Measurements from ENCODE around the gene PRRG4.

The PRRG4 gene

GRCh38 chr11:32895471-32895870 is 65.7 kb downstream of the PRRG4 start:
- H3K4me1 ChIP-seq (ENCODE audit: control insufficient read depth, insufficient read depth, low read length) = peaks cover 11% of the 10 kb centered on the region
- no peaks in the 10 kb centered on the region for H3K36me3 ChIP-seq (ENCODE audit: control insufficient read depth, insufficient read depth, low read length, severe bottlenecking)
- H3K27me3 ChIP-seq (replicated peaks; ENCODE audit: control insufficient read depth, insufficient read depth, low read length) = no peaks in the 10 kb centered on the region
- H3K9me3 ChIP-seq (ENCODE audit: control insufficient read depth, low read length) = no peaks in the 10 kb centered on the region
- no peak overlapping the region for H3K9ac ChIP-seq (ENCODE audit: low read length)
- no peak overlapping the region for H3K4me3 ChIP-seq (ENCODE audit: low read length)
- DNase-seq (ENCODE audit: low read depth) = no peak

- no peak overlapping the region for H3K4me3 ChIP-seq (ENCODE audit: low read length)
Observed at GRCh38 chr11:32897103-32897502, 67.4 kb downstream of the PRRG4 start.

GRCh38 chr11:32899438-32899837 is 69.7 kb downstream of the PRRG4 start:
- Histone ChIP-seq H3K9ac (ENCODE audit: low read length) (no peak overlapping the region), H3K4me3 (ENCODE audit: low read length) (no peak overlapping the region), H3K27me3 (replicated peaks; ENCODE audit: control insufficient read depth, insufficient read depth, low read length) (no peaks in the 10 kb centered on the region), H3K9me3 (ENCODE audit: control insufficient read depth, low read length) (no peaks in the 10 kb centered on the region), H3K4me1 (ENCODE audit: control insufficient read depth, insufficient read depth, low read length) (peaks cover 8% of the 10 kb centered on the region), H3K36me3 (ENCODE audit: control insufficient read depth, insufficient read depth, low read length, severe bottlenecking) (no peaks in the 10 kb centered on the region)
- no peak for DNase-seq (ENCODE audit: low read depth)

More at GRCh38 chr11:32897103-32897502, 67.4 kb downstream of the PRRG4 start:
- H3K4me1 ChIP-seq (ENCODE audit: control insufficient read depth, insufficient read depth, low read length) = peaks cover 11% of the 10 kb centered on the region
- H3K9ac ChIP-seq (ENCODE audit: low read length) = no peak overlapping the region
- no peak for DNase-seq (ENCODE audit: low read depth)
- H3K27me3 ChIP-seq (replicated peaks; ENCODE audit: control insufficient read depth, insufficient read depth, low read length) = no peaks in the 10 kb centered on the region
- no peaks in the 10 kb centered on the region for H3K36me3 ChIP-seq (ENCODE audit: control insufficient read depth, insufficient read depth, low read length, severe bottlenecking)
- H3K9me3 ChIP-seq (ENCODE audit: control insufficient read depth, low read length) = no peaks in the 10 kb centered on the region

DNA sequence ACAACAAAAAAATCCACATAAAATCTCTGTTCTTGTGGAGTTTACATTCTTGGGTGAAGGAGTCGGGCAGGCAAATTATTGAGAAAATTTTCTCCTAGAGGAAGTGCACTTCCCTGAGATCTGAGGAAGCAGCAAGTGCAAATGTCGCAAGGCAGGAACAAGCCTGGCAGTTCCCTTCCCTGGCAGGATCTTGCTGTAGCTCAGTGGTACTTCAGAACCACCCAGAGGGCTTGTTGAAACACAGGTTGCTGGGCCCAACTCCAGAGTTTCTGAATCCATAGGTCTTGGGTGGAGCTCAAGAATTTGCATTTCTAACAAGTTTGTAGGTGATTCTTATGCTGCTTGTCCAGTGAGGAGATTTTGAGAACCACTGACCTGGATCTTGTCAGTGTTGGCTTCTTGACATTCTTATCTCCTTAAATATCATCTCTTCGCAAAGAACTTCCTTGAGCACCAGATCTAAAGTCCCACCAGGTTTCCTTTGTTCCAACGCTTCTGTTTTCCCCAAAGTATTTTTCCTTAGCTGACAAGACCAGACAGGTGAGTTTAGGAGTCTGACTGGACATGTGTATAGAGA is 72.5 kb downstream of the PRRG4 start:
- no peak overlapping the region for H3K9ac ChIP-seq (ENCODE audit: low read length)
- DNase-seq (ENCODE audit: low read depth) = no peak
- H3K36me3 ChIP-seq (ENCODE audit: control insufficient read depth, insufficient read depth, low read length, severe bottlenecking) = no peaks in the 10 kb centered on the region
- H3K27me3 ChIP-seq (replicated peaks; ENCODE audit: control insufficient read depth, insufficient read depth, low read length) = no peaks in the 10 kb centered on the region
- no peaks in the 10 kb centered on the region for H3K9me3 ChIP-seq (ENCODE audit: control insufficient read depth, low read length)
- peaks cover 7% of the 10 kb centered on the region for H3K4me1 ChIP-seq (ENCODE audit: control insufficient read depth, insufficient read depth, low read length)
- no peak overlapping the region for H3K4me3 ChIP-seq (ENCODE audit: low read length)

DNA sequence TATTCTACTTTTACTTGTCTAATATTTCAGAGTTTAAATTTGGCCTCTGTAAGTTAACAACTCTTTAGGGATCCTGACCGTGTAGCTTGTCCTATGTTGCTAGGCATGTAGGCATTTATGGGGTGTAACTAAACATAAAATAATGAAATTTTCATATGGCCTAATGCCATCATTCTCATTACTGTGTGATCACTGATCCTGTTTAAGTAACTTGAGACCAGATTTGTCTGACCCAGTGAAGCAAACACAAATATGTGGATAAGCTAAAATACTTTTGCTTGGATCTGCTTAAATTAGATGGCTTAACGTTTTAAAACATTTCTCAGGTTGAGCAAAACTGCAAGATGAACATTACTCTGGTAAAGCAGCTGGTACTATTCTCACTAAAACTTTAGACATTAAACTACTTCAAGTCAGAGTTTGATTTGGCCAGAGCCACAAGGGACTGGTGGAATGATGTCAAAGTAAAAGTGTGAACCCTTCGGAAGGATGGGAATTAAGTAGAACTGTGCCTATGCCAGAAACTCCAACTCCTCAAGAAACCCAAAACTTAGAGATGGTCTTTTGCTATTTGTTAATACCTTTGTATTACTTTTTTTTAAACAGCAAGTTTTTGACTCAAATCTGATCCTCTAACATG is 75.4 kb downstream of the PRRG4 start:
- no peaks in the 10 kb centered on the region for H3K27me3 ChIP-seq (replicated peaks; ENCODE audit: control insufficient read depth, insufficient read depth, low read length)
- H3K36me3 ChIP-seq (ENCODE audit: control insufficient read depth, insufficient read depth, low read length, severe bottlenecking) = no peaks in the 10 kb centered on the region
- peaks cover 7% of the 10 kb centered on the region for H3K4me1 ChIP-seq (ENCODE audit: control insufficient read depth, insufficient read depth, low read length)
- peak; percentile 50 for DNase-seq (ENCODE audit: low read depth)
- no peak overlapping the region for H3K9ac ChIP-seq (ENCODE audit: low read length)
- no peak overlapping the region for H3K4me3 ChIP-seq (ENCODE audit: low read length)
- no peaks in the 10 kb centered on the region for H3K9me3 ChIP-seq (ENCODE audit: control insufficient read depth, low read length)

Measured in adipocyte (in vitro differentiated cells).